ENCODE results near the gene RASEF.

RASEF gene

GRCh38 chr9:83012922-83013838 is 49.8 kb downstream of the RASEF start:
- DNase-seq, result no peak

- DNase-seq, result no peak
Observed at GRCh38 chr9:83012168-83012921, 50.6 kb downstream of the RASEF start.

GRCh38 chr9:83011611-83012010 is 51.3 kb downstream of the RASEF start:
- no peak for DNase-seq

GRCh38 chr9:83007521-83008300 is 55.2 kb downstream of the RASEF start:
- no peak for DNase-seq

DNA sequence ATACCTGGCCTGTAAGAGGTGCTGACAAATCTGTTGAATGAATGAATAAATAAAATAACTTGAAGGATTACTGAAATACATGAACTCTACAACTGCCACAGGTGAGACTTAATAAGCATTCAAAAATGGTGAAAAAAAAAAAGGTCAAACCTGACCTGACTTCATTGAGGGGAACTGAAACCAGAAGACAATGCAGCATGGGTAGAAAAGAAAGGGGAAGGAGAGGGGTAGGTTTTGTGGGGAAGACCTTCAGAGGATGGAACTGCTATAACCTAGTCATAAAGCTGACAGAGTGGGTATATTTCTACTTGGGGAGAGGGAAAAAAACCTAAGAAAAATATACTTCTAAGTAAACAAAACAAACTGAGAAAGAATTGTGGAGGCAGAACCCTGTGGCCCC is 56.6 kb downstream of the RASEF start:
- DNase-seq, result no peak

- DNase-seq, result no peak
Observed at GRCh38 chr9:83005963-83006362, 57.0 kb downstream of the RASEF start.

DNA sequence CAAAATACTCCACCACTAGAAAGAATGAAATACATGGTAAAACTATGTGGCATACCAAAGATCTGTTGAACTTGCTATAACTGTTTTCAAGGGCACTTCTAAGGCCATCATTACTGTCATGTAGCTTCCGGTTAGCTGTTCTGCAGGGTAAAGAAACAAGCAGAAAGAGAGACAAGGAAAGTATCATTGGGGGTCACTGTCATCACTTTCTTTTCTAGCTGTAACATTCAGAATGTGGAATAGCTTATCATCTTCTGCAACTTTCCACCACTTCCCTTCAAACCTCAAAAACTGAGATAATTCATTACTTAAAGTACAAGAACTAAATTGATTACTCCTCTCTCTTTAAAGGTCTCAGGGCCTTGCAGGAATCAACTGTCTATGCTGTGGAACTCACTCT is 57.6 kb downstream of the RASEF start:
- DNase-seq, result no peak

- DNase-seq, result no peak
Observed at GRCh38 chr9:83002329-83002728, 60.6 kb downstream of the RASEF start.

DNA sequence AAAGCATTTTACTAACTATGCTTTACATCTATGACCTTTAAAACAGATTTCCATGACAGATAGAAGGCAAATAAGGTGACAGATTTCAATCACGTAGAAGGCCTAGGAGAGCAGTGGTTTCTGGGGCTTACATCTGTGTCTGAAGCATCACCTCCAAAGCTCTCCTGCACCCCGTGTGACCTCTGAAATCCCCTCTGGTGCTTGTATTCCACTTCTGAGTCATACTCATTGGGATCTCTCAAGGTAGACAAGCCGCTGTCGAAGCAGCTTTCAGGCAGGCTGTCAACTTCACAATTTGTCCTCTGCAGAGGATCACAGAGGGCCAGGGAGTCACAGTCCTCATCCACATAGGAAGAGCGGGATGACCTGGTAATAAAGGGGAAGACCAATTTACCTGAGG is 62.2 kb downstream of the RASEF start:
- no peak for DNase-seq

DNA sequence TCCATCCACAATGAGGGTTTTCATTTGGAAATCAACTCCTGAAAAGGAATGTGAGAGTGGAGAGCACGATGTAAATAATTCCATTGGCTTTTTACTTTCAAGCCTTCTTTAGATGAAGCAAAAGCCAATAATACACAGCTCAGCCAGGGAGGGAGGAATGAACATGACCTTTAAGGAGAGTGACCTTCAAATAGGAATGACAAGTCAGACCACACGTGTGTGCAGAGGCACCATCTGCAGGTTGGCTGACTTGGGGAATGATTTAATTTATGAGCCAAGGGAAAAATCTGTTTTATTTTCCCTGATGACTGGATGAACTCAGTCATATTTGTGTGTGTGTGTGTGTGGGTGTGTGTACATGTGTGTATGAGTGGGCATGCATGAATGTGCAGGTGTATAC is 64.5 kb downstream of the RASEF start:
- no peak for DNase-seq

DNA sequence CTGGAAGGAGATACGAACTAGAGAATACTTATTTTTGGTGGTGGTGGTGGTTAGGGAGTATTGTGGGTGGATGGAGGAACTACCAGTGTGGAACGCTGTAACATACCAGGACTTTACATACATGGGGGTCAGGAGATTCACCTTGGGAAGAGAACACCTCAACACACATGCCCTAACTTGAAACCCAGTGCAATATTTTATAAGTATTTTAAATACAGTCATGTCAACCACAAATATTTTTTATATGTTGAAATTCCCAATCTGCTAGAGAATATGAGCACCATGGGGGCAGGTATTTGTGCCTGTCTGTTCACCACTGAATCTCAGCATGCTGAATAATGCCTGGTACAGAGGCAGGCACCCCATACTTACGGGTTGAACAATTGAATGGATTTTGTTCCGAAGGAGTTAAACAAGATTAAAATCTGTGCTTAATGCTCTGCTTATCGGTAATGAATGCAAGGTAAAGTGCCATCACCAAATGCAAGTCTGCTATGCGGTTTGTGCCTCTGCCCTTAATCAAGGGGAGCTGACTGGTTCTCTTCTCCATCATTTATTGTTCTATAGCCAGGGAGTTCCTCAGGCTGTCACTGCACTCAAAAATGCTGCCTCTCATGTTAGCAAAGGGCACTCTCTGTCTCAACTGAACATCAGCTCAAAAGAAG is 65.3 kb downstream of the RASEF start:
- no peak for DNase-seq

- no peak for DNase-seq
Observed at GRCh38 chr9:82996941-82997340, 66.0 kb downstream of the RASEF start.

DNA sequence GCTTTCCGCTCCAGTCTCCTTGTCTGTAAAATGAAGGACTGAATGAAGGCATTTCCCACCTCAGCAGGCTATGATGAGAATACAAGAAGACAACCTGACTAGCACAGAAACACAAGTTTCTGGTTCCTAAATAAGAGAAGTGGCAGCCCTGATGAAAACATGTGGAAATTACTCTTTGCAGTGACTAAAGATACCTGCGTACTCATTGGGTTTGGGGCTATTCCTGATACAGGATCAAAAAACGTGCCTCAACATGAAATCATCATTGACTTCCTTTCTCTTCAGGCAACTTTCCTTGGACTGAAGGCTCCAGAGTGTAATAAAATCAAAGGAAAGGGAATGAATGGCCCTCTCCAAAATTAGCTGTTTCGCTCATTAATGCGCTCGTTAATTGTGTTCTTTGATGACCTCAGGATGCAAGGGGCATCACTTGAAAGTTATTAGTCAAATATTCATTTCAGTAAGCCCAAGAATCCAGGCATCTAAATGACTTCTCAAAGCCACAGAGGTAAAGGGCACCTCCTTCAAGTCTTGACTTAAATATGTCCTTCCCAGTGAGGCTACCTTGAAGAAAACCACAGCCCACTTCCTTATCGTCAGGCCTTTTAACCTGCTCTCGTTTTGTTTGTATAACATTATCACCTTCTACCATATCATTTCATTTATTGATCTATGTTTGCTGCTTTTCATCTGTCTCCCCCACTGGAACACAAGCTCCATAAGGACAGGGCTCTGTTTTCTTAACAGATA is 68.9 kb downstream of the RASEF start:
- DNase-seq, result no peak

GRCh38 chr9:82991671-82992070 is 71.3 kb downstream of the RASEF start:
- no peak for DNase-seq

- no peak for DNase-seq
Observed at GRCh38 chr9:82989929-82990328, 73.0 kb downstream of the RASEF start.

- no peak for DNase-seq
Observed at GRCh38 chr9:82988488-82988887, 74.5 kb downstream of the RASEF start.

- DNase-seq, result no peak
Observed at GRCh38 chr9:82987370-82988189, 75.4 kb downstream of the RASEF start.

DNA sequence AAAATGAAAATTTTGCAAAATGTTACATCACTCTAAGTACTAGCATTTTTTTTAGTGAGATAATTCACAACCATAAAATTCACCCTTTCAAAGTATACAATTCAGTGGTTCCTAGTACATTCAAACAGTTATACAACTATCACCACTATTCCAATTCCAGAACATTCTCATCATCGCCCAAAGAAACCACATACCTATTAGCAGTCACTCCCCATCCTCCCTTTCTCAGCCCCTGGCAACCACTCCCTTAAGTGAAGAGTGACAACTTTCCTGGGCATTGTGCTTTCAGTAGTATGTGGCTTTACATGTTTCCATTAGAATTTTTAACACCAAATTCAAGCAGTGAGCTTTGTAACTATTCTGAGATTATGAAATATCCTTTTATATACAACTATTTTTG is 81.4 kb downstream of the RASEF start:
- DNase-seq, result no peak

- no peak for DNase-seq
Observed at GRCh38 chr9:82975176-82975575, 87.8 kb downstream of the RASEF start.

DNA sequence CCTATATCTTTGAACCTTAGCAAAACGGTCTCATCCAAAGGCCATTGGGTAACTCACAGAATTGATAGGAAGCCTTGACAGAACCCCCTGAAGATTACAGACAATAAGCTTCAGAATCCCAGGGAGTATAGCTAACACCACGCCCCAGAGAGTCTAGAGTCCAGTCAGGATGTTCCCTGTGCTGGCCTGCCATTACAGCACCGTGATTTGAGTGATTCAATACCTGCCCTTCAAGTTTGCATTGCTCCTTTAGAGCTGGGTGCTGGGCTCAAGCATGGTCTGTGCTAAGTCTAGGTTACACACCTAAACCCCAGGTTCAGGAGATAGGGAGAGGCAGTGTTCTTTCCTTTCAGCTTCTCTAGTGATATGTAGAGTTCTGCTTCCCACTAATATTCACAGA is 90.5 kb downstream of the RASEF start:
- no peak for DNase-seq

- no peak for DNase-seq
Observed at GRCh38 chr9:82970359-82970758, 92.6 kb downstream of the RASEF start.
